Medulla oblongata (tissue), 1 donor: ENCODE results near the gene KRT32.
"Not testable (repeated sequence)": the region's sequence is repeated elsewhere in the genome, so short reads cannot be mapped to it uniquely, and the experiment has no call there.

Source experiments
- DNase-seq: peaks from one replicate; pipeline ENCODE4 v3.0.0-alpha.2; 2015; ENCODE audit errors: extremely low spot score

Gene KRT32

GRCh38 chr17:41464682-41465081 lies 2.5 kb downstream of the KRT32 start:
- DNase-seq, result no peak

- DNase-seq, result no peak
Observed at GRCh38 chr17:41464173-41464572, 3.0 kb downstream of the KRT32 start.

- no peak for DNase-seq
Observed at GRCh38 chr17:41463746-41464145, 3.4 kb downstream of the KRT32 start.

- no peak for DNase-seq
Observed at GRCh38 chr17:41462705-41463104, 4.5 kb downstream of the KRT32 start.

GRCh38 chr17:41457676-41458075 lies 9.5 kb downstream of the KRT32 start:
- no peak for DNase-seq

- DNase-seq, result no peak
Observed at GRCh38 chr17:41456204-41456603, 11.0 kb downstream of the KRT32 start.

- no peak for DNase-seq
Observed at GRCh38 chr17:41455236-41455635, 11.9 kb downstream of the KRT32 start.

- no peak for DNase-seq
Observed at GRCh38 chr17:41453066-41453465, 14.1 kb downstream of the KRT32 start.

GRCh38 chr17:41452281-41452680 lies 14.9 kb downstream of the KRT32 start:
- DNase-seq, result peak; percentile 9

- no peak for DNase-seq
Observed at GRCh38 chr17:41451154-41451728, 15.9 kb downstream of the KRT32 start.

- DNase-seq, result no peak
Observed at GRCh38 chr17:41449008-41449407, 18.2 kb downstream of the KRT32 start.

GRCh38 chr17:41448506-41448905 lies 18.7 kb downstream of the KRT32 start:
- DNase-seq, result no peak

GRCh38 chr17:41446806-41447205 lies 20.4 kb downstream of the KRT32 start:
- no peak for DNase-seq

- DNase-seq, result no peak
Observed at GRCh38 chr17:41444640-41445039, 22.5 kb downstream of the KRT32 start.

- no peak for DNase-seq
Observed at GRCh38 chr17:41444186-41444585, 23.0 kb downstream of the KRT32 start.

- no peak for DNase-seq
Observed at GRCh38 chr17:41442739-41443138, 24.4 kb downstream of the KRT32 start.

- DNase-seq, result no peak
Observed at GRCh38 chr17:41440531-41441033, 26.6 kb downstream of the KRT32 start, which contains the start of gene KRT38. Gene KRT38, minus strand, starts transcription at chr17:41440983. Its CDS starts 62 bp downstream, at chr17:41440921.

GRCh38 chr17:41439375-41439774 lies 27.8 kb downstream of the KRT32 start:
- DNase-seq, result no peak

- no peak for DNase-seq
Observed at GRCh38 chr17:41437769-41438168, 29.4 kb downstream of the KRT32 start.

GRCh38 chr17:41437254-41437653 lies 29.9 kb downstream of the KRT32 start:
- DNase-seq, result no peak

- DNase-seq, result no peak
Observed at GRCh38 chr17:41434415-41434814, 32.8 kb downstream of the KRT32 start.

GRCh38 chr17:41434005-41434404 lies 33.2 kb downstream of the KRT32 start:
- DNase-seq, result no peak

- no peak for DNase-seq
Observed at GRCh38 chr17:41433586-41433985, 33.6 kb downstream of the KRT32 start.

GRCh38 chr17:41430376-41430775 lies 36.8 kb downstream of the KRT32 start:
- not testable (repeated sequence) for DNase-seq
